Measurements from ENCODE around the gene ADAMTSL2.

DNA sequence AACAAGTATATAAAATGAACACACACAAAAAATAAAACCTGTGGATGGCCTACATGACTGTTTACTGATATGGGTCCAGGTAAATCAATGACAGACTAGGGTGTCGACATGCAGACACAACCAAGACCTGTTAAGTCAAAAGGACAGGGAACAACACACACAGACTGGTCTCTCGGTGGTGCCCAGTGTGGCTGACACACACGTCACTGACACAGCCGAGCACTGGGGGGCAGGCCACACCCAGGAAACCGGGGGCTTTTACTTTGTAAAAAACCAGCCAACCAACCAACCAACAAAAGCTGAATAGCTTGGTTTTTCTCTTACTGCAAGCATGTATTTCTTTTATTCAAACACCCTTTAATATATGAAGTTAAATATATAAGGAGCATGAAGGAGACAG, 69.7 kb downstream of the ADAMTSL2 start:
- no peak for TF ChIP-seq RFX5 (IDR thresholded peaks at IDR 0.05; ENCODE audit: low read length)
- TF ChIP-seq, protein P1, sequence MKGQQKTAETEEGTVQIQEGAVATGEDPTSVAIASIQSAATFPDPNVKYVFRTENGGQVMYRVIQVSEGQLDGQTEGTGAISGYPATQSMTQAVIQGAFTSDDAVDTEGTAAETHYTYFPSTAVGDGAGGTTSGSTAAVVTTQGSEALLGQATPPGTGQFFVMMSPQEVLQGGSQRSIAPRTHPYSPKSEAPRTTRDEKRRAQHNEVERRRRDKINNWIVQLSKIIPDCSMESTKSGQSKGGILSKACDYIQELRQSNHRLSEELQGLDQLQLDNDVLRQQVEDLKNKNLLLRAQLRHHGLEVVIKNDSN (IDR thresholded peaks at IDR 0.05; ENCODE audit: borderline replicate concordance, low read depth) = no peak
- TF ChIP-seq, protein P2, sequence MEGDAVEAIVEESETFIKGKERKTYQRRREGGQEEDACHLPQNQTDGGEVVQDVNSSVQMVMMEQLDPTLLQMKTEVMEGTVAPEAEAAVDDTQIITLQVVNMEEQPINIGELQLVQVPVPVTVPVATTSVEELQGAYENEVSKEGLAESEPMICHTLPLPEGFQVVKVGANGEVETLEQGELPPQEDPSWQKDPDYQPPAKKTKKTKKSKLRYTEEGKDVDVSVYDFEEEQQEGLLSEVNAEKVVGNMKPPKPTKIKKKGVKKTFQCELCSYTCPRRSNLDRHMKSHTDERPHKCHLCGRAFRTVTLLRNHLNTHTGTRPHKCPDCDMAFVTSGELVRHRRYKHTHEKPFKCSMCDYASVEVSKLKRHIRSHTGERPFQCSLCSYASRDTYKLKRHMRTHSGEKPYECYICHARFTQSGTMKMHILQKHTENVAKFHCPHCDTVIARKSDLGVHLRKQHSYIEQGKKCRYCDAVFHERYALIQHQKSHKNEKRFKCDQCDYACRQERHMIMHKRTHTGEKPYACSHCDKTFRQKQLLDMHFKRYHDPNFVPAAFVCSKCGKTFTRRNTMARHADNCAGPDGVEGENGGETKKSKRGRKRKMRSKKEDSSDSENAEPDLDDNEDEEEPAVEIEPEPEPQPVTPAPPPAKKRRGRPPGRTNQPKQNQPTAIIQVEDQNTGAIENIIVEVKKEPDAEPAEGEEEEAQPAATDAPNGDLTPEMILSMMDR (IDR thresholded peaks at IDR 0.05) = no peak
- peak; percentile 71 for TF ChIP-seq RAD21 (IDR thresholded peaks at IDR 0.05; ENCODE audit: low read length)
- no peak for TF ChIP-seq EP300 (IDR thresholded peaks at IDR 0.05; ENCODE audit: borderline replicate concordance in 1 of 2, low read depth in 1 of 2, low read length in 1 of 2)
- TF ChIP-seq MAX (IDR thresholded peaks at IDR 0.05; ENCODE audit: low read depth) = no peak
- TF ChIP-seq SIN3A (IDR thresholded peaks at IDR 0.05; ENCODE audit: borderline replicate concordance, low read depth, low read length) = no peak
- no peak for TF ChIP-seq POLR2AphosphoS5 (IDR thresholded peaks at IDR 0.05; ENCODE audit: low read depth, low read length)
- TF ChIP-seq USF2 (IDR thresholded peaks at IDR 0.05; ENCODE audit: borderline replicate concordance, low read depth, low read length) = no peak

Data from SK-N-SH (cell line).